K562 (cell line): ENCODE results near the gene P2RX3. TPM values are rescaled to one million over a fixed set of nuclear protein-coding genes. Genes with fewer than 3 reads are reported as not detected.

Experiments used
- ATAC-seq: fragments of 200-7000 bp; cut with Tn5 transposase; 3 replicates; pipeline ENCODE4 v1.9.1; 2020; ENCODE audit warnings: moderate library complexity
- BruUV-seq: library from RNA; stranded (reverse); fragments of 400-500 nt; replicated peaks from 2 replicates; lab custom pipeline; 2021; lab: Mats Ljungman, UMichigan
- CTCF ChIA-PET: fragments of 300-600 bp; formaldehyde crosslinking; extraction: SDS; loops from one replicate; lab custom pipeline; 2021; ENCODE audit warnings: low intra/inter-chr PET ratio; lab: Yijun Ruan, JAX
- POLR2A ChIA-PET: fragments of 300-600, 350-650 bp; sonication (Branson Sonifier 250); formaldehyde crosslinking; extraction: SDS; loops from one replicate; lab custom pipeline; 2021; ENCODE audit warnings: antibody characterized with exemption, inconsistent platforms; lab: Yijun Ruan, JAX
- DNase-seq, 4 experiments: peaks; one replicate each; pipeline versions ENCODE4 v3.0.0 to v3.0.0-alpha.2; 2011 to 2018; ENCODE audit warnings: low spot score in 3 of 4, mixed read lengths in 3 of 4; ENCODE audit errors: extremely low read depth in 1 of 4
- FAIRE-seq: peaks from 2 replicates; lab custom pipeline; 2011; peaks lifted over from hg19 to GRCh38; lab: Jason Lieb, UNC
- H2AFZ ChIP-seq: 2 replicates; pipeline ENCODE4 v1.6.0; 2011; ENCODE audit warnings: low read depth, low read length, control low read depth, inconsistent platforms
- H3K27ac ChIP-seq: fragments of 200-600 bp; 3 replicates; pipeline ENCODE4 v1.8.0; 2011; ENCODE audit warnings: low read depth, mild to moderate bottlenecking, control low read depth, inconsistent platforms, low read length, moderate library complexity, mixed read lengths; ENCODE audit errors: extremely low read depth
- H3K27me3 ChIP-seq, 2 experiments: fragments of 300-600 bp in 1 of 2; 2 replicates in 1 of 2; 3 replicates in 1 of 2; pipeline versions ENCODE4 v1.6.0 to v1.8.0; 2011; ENCODE audit warnings: inconsistent platforms in 2 of 2, low read length in 2 of 2, mild to moderate bottlenecking in 1 of 2, mixed read lengths in 1 of 2, moderate library complexity in 1 of 2; ENCODE audit not compliant: control insufficient read depth in 2 of 2, insufficient read depth in 2 of 2
- H3K36me3 ChIP-seq: fragments of 300-600 bp; 3 replicates; pipeline ENCODE4 v1.8.0; 2011; ENCODE audit warnings: mild to moderate bottlenecking, low read length, inconsistent platforms; ENCODE audit not compliant: control insufficient read depth, insufficient read depth
- H3K4me1 ChIP-seq, 2 experiments: fragments of 200-600 bp in 1 of 2; replicated peaks in 1 of 2; 2 replicates in 1 of 2; 3 replicates in 1 of 2; pipeline versions ENCODE4 v1.5.1 to v1.8.0; 2011; ENCODE audit warnings: inconsistent platforms in 2 of 2, low read length in 2 of 2, mild to moderate bottlenecking in 1 of 2, mixed read lengths in 1 of 2, moderate library complexity in 1 of 2; ENCODE audit not compliant: control insufficient read depth in 2 of 2, insufficient read depth in 2 of 2
- H3K4me2 ChIP-seq: 2 replicates; pipeline ENCODE4 v1.6.1; 2011; ENCODE audit warnings: low read length, control low read depth, inconsistent platforms, mixed read lengths; ENCODE audit not compliant: insufficient read depth
- H3K4me3 ChIP-seq: fragments of 200-600 bp; sonication (generic), shearing (Covaris generic); 2 replicates; pipeline ENCODE4 v1.5.1; 2016; ENCODE audit warnings: control low read depth, inconsistent platforms
- H3K79me2 ChIP-seq: fragments of 200-600 bp; 3 replicates; pipeline ENCODE4 v1.8.0; 2011; ENCODE audit warnings: low read length, inconsistent platforms; ENCODE audit not compliant: control insufficient read depth, insufficient read depth
- H3K9ac ChIP-seq, 2 experiments: 2 replicates each; pipeline versions ENCODE4 v1.6.0 to v1.6.1; 2011; ENCODE audit warnings: low read depth in 2 of 2, low read length in 2 of 2, control low read depth in 1 of 2, inconsistent platforms in 1 of 2, mild to moderate bottlenecking in 1 of 2, mixed read lengths in 1 of 2; ENCODE audit not compliant: insufficient read depth in 1 of 2
- H3K9me1 ChIP-seq: one replicate; pipeline ENCODE4 v1.6.0; 2011; ENCODE audit warnings: inconsistent platforms, mild to moderate bottlenecking, low read length, moderate library complexity; ENCODE audit not compliant: control insufficient read depth, insufficient read depth
- H3K9me3 ChIP-seq: replicated peaks from 2 replicates; pipeline ENCODE4 v1.5.1; 2011; ENCODE audit warnings: low read depth, low read length, inconsistent platforms; ENCODE audit not compliant: control insufficient read depth, insufficient read depth
- H4K20me1 ChIP-seq: replicated peaks from 2 replicates; pipeline ENCODE4 v1.6.1; 2011; ENCODE audit warnings: low read length, inconsistent platforms, mixed read lengths; ENCODE audit not compliant: control insufficient read depth, insufficient read depth
- FIP1L1 ChIP-seq: fragments of 200-400 bp; formaldehyde crosslinking; IDR thresholded peaks from 2 replicates; pipeline ENCODE4 v1.6.1; 2018; ENCODE audit warnings: mild to moderate bottlenecking, low read depth, low read length; ENCODE audit not compliant: poor library complexity, severe bottlenecking
- MYC ChIP-seq, 2 experiments: fragments of 250-450 bp in 1 of 2; sonication (Bioruptor Pico) in 1 of 2; IDR thresholded peaks; 2 replicates each; pipeline versions ENCODE4 v1.5.1 to v1.6.1; 2012 to 2021; ENCODE audit warnings: low read depth in 2 of 2, borderline replicate concordance in 1 of 2, improper control_type of control experiment in 1 of 2, low read length in 1 of 2, mild to moderate bottlenecking in 1 of 2, moderate library complexity in 1 of 2
- POLR2G ChIP-seq: fragments of 200-400 bp; formaldehyde crosslinking; IDR thresholded peaks from 2 replicates; pipeline ENCODE4 v1.6.1; 2017; ENCODE audit warnings: low read depth, mild to moderate bottlenecking, antibody characterized with exemption, low read length, moderate library complexity
- WGBS: fragments of 100-300 bp; shearing (Covaris generic); methylation state at CpG from one replicate; pipeline ENCODE4 v1.1.6; 2016; ENCODE audit warnings: low coverage, mixed read lengths; ENCODE audit not compliant: insufficient coverage; ENCODE audit errors: missing lambda C conversion rate; 5-methylcytosine and 5-hydroxymethylcytosine counted together
- in situ Hi-C: fragments of 300-500 bp; cut with MboI; formaldehyde crosslinking; loops from 4 replicates; pipeline ENCODE4 v1.15.0; 2018; ENCODE audit warnings: inconsistent platforms, mixed read lengths
- intact Hi-C: fragments of 100-400 bp; cut with micrococcal nuclease; formaldehyde crosslinking; loops from 2 replicates; pipeline ENCODE4 v1.14.2; 2022
- polyA plus RNA-seq, 8 experiments: library from polyadenylated mRNA; depleted of rRNA in 4 of 8; stranded (reverse) in 5 of 8; unstranded in 3 of 8; fragments of >200 nt; fragmentation: Nextera tagmentation in 2 of 8; fragmentation: Illumina TruSeq in 1 of 8; extraction: Ambion mirVana in 2 of 8; extraction: Trizol in 1 of 8; gene quantifications; 2 replicates each; pipeline versions ENCODE4 v1.2.1 to v1.2.3, GENCODE V29; 2011 to 2014; ENCODE audit warnings: inconsistent platforms in 1 of 8, missing spikeins in 1 of 8
- total RNA-seq, 7 experiments: library from RNA; depleted of rRNA in 6 of 7; stranded (reverse); fragments of >200 nt in 6 of 7; fragmentation: Illumina TruSeq in 2 of 7; extraction: Trizol in 2 of 7; gene quantifications; 2 replicates each; pipeline versions ENCODE4 v1.2.1 to v1.2.3, GENCODE V29; 2011 to 2021; ENCODE audit warnings: low replicate concordance in 1 of 7

P2RX3 gene
- total and polyA plus RNA-seq, 9 of the 15 experiments (the other 6 are each of a cell fraction or from before 2014, with no cell fraction given), result not detected

- H3K79me2 ChIP-seq, result no peaks in the 10 kb centered on the region; the same call in 2 of the 3 replicates
- H2AFZ ChIP-seq, result no peak overlapping the region
- 0 out of 2 replicates have a peak, but pooled peaks cover 3% of the 10 kb centered on the region for H4K20me1 ChIP-seq
- TF ChIP-seq POLR2G, result 0 out of 2 replicates have a peak, but pooled peaks have one; percentile 29
- no peak for TF ChIP-seq FIP1L1
- no peak for TF ChIP-seq MYC (IDR thresholded peaks at IDR 0.05; ENCODE audit: low read depth, low read length)
- TF ChIP-seq MYC (CRISPR knock-in tag; IDR thresholded peaks at IDR 0.05; ENCODE audit: borderline replicate concordance, low read depth), result no peak
- DNase-seq, result no peak
- POLR2A ChIA-PET, result interaction anchor here (0.6 to 1.5 kb wide), 2 partner anchors 10 to 123 kb away, joined by 3 read pairs; no protein-coding TSS in a partner anchor
- ATAC-seq, result no peak
- peaks cover 7 to 16% of the 10 kb centered on the region in 2 experiments; a peak in 4 of 5 replicates for H3K4me1 ChIP-seq
- H3K4me3 ChIP-seq, result no peak overlapping the region
- H3K9me1 ChIP-seq, result no peaks in the 10 kb centered on the region
- no peak for FAIRE-seq
- WGBS, result 99% methylated on average over 24 of the region's 27 CpGs
- intact Hi-C loops (no loop called here), in situ Hi-C loops (no loop called here)
- no peak overlapping the region for H3K27ac ChIP-seq
- no peak overlapping the region for H3K4me2 ChIP-seq
- H3K36me3 ChIP-seq, result peaks cover 49% of the 10 kb centered on the region
- BruUV-seq, result no TSS peak
- CTCF ChIA-PET, result interaction anchor here (0.6 kb wide), 1 partner anchor 197 kb away, joined by 3 read pairs; no protein-coding TSS in a partner anchor
- no peak overlapping the region for H3K9ac ChIP-seq
- H3K27me3 ChIP-seq, result no peaks in the 10 kb centered on the region
- no peaks in the 10 kb centered on the region; the same call in 1 of the 2 replicates for H3K9me3 ChIP-seq
Observed at GRCh38 chr11:57301711-57302423, 36.3 kb upstream of the P2RX3 start.
